GM19467 (cell line): ENCODE results near the gene LMTK2.

Source experiments
- ATAC-seq: cut with Tn5 transposase; IDR thresholded peaks from one replicate; pipeline ENCODE4 v1.9.1; 2021; ENCODE audit warnings: mild to moderate bottlenecking, moderate library complexity; ENCODE audit not compliant: unreplicated experiment

Gene LMTK2

GRCh38 chr7:98200364-98200763, 93.7 kb downstream of the LMTK2 start:
- ATAC-seq, result peak; percentile 42

GRCh38 chr7:98202367-98203195, 95.9 kb downstream of the LMTK2 start:
- ATAC-seq, result peak; percentile 94

- ATAC-seq, result no peak
Observed at GRCh38 chr7:98203261-98203963, 96.8 kb downstream of the LMTK2 start.

- ATAC-seq, result no peak
Observed at GRCh38 chr7:98203964-98204605, 97.4 kb downstream of the LMTK2 start.

- no peak for ATAC-seq
Observed at GRCh38 chr7:98204670-98205069, 98.0 kb downstream of the LMTK2 start.

GRCh38 chr7:98205162-98205845, 98.6 kb downstream of the LMTK2 start:
- ATAC-seq, result no peak

GRCh38 chr7:98206451-98207330, 100.0 kb downstream of the LMTK2 start:
- ATAC-seq, result no peak

GRCh38 chr7:98209166-98209920, 102.7 kb downstream of the LMTK2 start:
- no peak for ATAC-seq

- ATAC-seq, result no peak
Observed at GRCh38 chr7:98210513-98211220, 104.0 kb downstream of the LMTK2 start.

GRCh38 chr7:98211221-98211675, 104.6 kb downstream of the LMTK2 start, which contains the start of gene BHLHA15:
Gene BHLHA15 (plus strand): TSS chr7:98211439. CDS start chr7:98212310, 871 bp downstream.
- ATAC-seq, result no peak

GRCh38 chr7:98211676-98212531, 105.2 kb downstream of the LMTK2 start:
- no peak for ATAC-seq

- no peak for ATAC-seq
Observed at GRCh38 chr7:98212532-98213041, 105.9 kb downstream of the LMTK2 start.

GRCh38 chr7:98213296-98213887, 106.7 kb downstream of the LMTK2 start:
- ATAC-seq, result no peak

- ATAC-seq, result no peak
Observed at GRCh38 chr7:98213888-98214810, 107.5 kb downstream of the LMTK2 start.

- ATAC-seq, result no peak
Observed at GRCh38 chr7:98214811-98215321, 108.2 kb downstream of the LMTK2 start.
